SK-N-MC (cell line): Measurements from ENCODE around the gene GDPD3.

Experiments used
- EZH2 ChIP-seq: fragments of 200-600 bp; sonication (generic); IDR thresholded peaks from one replicate; pipeline ENCODE4 v1.6.1; 2017; ENCODE audit warnings: antibody characterized with exemption
- FOXP2 ChIP-seq: optimal IDR thresholded peaks from 2 replicates; pipeline ENCODE3; 2011; ENCODE audit warnings: mild to moderate bottlenecking, moderate library complexity; ENCODE audit not compliant: insufficient read depth; ENCODE audit errors: extremely low read length, control extremely low read depth
- POLR2AphosphoS5 ChIP-seq: IDR thresholded peaks from 2 replicates; pipeline ENCODE4 v1.6.1; 2012; ENCODE audit warnings: mild to moderate bottlenecking, low read depth, low read length, borderline replicate concordance

GRCh38 chr16:30122604-30123160 is 9.3 kb upstream of the GDPD3 start:
- TF ChIP-seq POLR2AphosphoS5, result no peak
- TF ChIP-seq EZH2, result no peak
- no peak for TF ChIP-seq FOXP2
